HG03354 (cell line): ENCODE results near the gene SLC29A3.

Source experiments
- ATAC-seq: cut with Tn5 transposase; IDR thresholded peaks from one replicate; pipeline ENCODE4 v1.9.1; 2021; ENCODE audit warnings: mild to moderate bottlenecking; ENCODE audit not compliant: unreplicated experiment, poor library complexity, severe bottlenecking

SLC29A3 gene

DNA sequence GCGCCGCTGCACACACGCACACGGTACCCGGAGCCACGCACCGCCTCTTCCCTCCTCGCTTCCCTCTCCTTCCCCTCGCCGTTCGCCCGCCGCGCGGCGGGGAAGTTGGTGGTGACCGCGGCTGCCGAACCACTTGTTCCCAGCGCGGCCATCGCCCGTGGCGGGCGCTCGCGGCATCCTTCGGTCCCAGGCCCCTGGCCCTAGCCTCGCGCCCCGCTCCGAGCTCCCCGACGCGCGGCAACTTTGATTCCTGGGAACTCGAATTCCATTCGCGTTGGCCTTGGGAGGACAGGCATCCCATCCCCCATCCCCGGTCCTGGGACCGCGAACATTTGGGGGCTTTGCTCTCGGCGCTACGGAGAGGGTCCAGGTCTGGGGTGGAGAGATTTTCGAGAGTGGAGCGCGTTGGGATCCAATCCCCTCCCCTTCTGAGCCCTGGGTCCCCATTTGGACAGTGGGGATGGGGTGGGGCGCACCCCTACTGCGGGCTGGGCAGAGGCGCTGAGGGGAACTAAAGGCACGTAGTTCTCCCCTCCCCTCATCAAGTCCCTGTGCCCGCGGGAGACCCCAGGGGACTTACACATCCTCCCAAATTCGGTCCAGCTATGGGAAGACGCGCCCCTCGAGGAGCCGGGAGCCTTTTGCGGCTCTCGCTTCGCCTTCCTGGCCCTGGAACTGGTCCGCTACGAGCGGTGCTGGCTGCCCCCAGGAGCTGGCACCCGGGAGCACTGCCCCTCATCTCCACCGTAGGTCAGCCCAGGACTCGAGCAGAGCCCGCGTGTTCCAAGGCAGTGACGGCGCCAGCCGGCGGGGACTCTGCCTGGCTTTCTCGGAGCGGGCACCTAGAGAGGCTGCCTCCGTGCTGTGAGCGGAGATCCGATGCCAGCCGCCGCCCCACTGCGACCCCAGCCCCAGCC lies 78.5 kb downstream of the SLC29A3 start:
- ATAC-seq, result no peak

DNA sequence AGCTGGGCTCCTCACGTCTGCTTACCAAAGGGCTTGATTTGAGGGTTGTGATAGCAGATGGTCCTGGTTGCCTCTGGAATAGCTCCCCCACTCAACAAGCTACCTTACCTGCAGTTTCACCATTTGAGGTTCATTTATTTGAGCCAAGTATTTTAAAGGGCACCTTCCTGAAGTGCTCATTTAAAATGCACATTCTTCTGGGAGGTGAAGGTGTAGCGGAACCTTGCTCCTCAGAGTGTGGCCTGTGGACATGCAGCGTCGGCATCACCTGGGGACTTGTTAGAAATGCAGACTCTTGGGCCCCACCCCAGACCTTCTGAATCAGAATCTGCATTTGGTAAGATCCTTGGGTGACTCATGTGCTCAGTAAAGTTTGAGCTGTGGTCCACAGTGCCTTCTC lies 79.9 kb downstream of the SLC29A3 start:
- no peak for ATAC-seq

GRCh38 chr10:71399946-71400345 lies 80.9 kb downstream of the SLC29A3 start:
- no peak for ATAC-seq

DNA sequence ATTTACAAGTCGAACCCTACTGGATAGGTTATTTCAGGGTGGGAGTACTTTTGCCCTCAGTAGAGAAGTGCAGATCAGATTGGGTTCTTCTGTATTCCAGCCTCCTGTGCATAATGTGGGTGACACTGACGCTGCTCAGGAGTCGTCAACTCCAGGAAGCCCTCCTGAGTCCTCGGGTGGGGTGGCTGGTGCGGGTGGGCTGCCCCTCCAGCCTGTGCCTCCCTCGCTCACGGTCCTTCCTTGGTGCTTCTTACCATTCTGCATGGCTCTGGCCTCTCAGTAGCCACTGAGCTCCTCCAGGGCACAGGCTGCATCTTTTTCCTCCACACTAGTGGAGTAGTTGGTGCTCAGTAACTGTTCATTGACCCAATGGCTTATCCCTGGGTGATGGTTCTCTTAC lies 82.0 kb downstream of the SLC29A3 start:
- ATAC-seq, result no peak

GRCh38 chr10:71402005-71402404 lies 82.9 kb downstream of the SLC29A3 start:
- no peak for ATAC-seq

DNA sequence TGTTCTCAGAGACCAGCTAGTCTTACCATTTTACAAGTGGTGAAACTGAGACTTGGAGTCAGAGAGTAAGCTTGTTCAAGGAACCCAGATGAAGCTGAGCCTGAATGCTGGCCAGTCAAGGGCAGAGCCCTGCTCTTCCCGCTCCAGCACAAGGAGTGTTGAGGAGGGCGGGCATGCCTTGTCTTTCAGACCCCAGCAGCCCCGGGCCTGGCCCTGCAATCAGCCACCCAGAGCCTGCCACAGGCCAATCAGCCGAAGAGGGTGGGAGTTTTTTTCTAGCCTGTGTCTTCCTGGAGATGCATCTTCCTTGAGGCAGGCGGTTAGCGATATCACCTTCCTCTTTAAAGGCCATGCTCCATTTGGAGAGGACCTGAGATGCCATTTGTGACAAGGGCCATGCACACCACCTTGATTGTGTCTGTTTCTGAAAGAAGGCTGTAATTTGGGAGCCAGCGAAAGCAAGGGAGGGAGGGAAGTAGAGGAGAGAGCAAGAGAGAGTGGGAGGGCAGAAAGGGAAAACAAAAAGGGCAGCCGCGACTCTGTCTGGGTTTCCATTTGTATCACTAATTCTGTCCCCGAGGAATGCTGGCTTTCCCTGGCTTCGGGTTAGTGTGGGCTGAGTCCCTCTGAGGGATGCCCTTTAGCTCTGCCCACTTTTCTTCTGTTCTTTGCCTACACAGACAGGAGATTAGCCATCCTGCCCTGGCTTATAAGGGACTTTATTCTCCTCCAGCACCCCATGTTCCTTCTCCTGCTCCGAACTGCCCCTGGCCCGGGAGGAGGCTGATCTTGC lies 85.6 kb downstream of the SLC29A3 start:
- no peak for ATAC-seq

- ATAC-seq, result no peak
These were observed 87.8 kb downstream of the SLC29A3 start for GRCh38 chr10:71406878-71407277.

- no peak for ATAC-seq
These were observed 89.6 kb downstream of the SLC29A3 start for GRCh38 chr10:71408436-71409225.

- no peak for ATAC-seq
These were observed 90.6 kb downstream of the SLC29A3 start for GRCh38 chr10:71409516-71410104.
